NCI-H1417 treated with DMSO at 0.1 percent for 48 hours (cell line): ENCODE results near the gene DCTN3.
A peak's percentile ranks its signal among the peaks of the same experiment; 100 is the strongest.

ENCODE experiments used
- DNase-seq: peaks from one replicate; lab custom pipeline; 2025; lab: John Stamatoyannopoulos, UW

DCTN3 gene

GRCh38 chr9:34620061-34620994 lies at the start of gene DCTN3:
Gene DCTN3 (minus strand): TSS chr9:34620495. CDS start chr9:34620464, 31 bp downstream.
- no peak for DNase-seq

GRCh38 chr9:34665381-34666250 lies 45.3 kb upstream of the DCTN3 start:
- peak; percentile 31 for DNase-seq

GRCh38 chr9:34665067-34665380 lies 44.7 kb upstream of the DCTN3 start:
- DNase-seq: no peak

GRCh38 chr9:34664281-34665066 lies 44.2 kb upstream of the DCTN3 start:
- no peak for DNase-seq

- no peak for DNase-seq
Observed at GRCh38 chr9:34663303-34663605, 43.0 kb upstream of the DCTN3 start.

GRCh38 chr9:34662526-34663302 lies 42.4 kb upstream of the DCTN3 start, which contains the start of gene CCL27:
Gene CCL27 (minus strand): TSS chr9:34662657. CDS start chr9:34662633, 24 bp downstream.
- no peak for DNase-seq

DNA sequence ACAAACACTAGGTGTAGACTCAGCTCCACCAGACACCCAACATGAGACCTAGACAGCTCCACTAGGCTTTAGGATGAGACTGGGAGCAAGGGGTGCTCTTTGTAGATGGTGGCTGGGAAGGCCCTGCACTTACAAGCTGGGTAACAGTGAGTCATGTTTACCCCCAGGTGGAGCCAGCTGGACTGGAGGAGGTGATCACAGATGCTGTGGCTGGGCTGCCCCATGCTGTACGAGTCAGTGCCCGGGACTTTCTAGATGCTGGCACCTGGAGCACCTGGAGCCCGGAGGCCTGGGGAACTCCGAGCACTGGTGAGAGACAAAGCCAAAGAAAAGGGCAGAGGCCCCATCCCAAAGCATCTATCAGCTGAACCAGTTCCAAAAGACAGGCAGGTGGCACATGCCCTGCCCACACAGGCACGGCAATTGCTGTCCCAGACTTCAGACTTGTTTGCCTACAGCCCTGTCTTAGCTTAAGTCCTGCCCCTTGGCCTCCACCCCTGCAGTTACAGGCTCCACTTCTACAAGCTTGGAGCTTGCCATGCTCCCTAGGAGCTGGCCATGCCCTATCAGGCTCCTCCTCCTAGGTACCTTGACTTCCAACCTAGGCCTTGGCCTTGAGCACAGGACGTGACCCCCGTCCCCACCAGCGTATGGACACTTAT lies 39.4 kb upstream of the DCTN3 start:
- DNase-seq: no peak

DNA sequence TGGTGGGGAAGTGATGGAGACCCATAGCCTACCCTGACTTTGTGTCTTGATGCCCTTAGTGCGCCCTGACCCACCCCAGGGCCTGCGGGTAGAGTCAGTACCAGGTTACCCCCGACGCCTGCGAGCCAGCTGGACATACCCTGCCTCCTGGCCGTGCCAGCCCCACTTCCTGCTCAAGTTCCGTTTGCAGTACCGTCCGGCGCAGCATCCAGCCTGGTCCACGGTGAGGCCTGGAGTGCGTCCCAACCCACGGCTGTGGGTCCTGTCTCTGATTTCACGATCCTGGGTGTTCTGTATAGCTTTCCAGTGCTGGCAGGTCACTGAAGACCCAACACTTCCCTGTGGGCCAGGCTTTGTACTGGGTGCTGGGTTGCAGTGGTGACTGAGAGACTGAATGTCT lies 38.2 kb upstream of the DCTN3 start:
- no peak for DNase-seq

DNA sequence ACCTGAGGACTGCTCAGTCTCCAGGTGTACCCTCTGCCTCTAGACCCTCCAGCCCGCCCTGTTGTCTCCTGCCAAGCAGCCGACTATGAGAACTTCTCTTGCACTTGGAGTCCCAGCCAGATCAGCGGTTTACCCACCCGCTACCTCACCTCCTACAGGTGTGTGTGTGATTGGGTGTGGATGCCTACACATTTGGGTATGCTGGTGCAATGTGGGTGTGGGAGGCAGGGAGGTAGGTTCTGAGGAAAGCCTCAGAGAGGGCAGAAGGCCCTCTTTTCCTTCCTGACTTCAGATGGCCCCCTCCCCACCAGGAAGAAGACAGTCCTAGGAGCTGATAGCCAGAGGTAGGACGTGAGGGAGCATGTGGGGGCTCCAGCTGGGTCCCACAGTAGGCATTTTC lies 36.7 kb upstream of the DCTN3 start:
- no peak for DNase-seq

DNA sequence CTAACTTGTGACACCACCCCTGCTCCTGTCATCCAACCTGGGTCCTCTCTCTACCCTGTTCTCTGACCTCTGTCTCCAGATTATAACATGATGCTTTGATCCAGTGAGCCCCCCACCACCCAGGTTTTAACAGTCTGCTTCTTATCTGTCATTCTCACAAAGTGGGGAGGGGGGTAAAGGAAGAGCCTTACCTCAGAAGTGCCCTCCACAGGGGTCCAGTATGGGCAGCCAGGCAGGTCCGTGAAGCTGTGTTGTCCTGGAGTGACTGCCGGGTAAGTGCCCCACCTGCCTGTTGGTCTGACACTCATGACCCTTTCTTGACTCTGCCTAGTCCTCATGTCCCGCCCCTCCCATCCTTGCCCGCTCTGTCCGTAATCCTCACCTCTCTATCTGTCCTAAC lies 35.1 kb upstream of the DCTN3 start:
- DNase-seq: no peak

GRCh38 chr9:34654323-34655051 lies 34.2 kb upstream of the DCTN3 start:
- DNase-seq: no peak

GRCh38 chr9:34653151-34654072 lies 33.1 kb upstream of the DCTN3 start:
- no peak for DNase-seq

DNA sequence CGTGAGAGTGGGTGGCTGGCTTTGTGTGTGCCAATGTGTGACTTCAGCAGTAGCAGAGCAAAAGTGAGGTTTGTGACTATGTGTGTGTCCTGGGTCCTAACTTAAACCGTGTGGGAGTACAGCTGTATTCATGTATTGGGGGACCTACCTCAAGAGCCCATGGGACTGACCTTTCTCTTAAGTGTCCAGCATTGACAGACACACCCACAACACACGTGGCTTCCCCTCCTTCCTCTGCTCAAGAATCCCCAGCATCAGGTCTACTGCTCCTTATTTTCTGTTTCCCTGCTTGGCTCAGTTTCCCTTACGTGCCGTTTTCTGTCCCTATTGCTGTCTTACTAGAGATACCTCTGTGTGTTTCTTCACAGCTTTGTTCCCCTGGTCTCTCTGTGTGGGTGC lies 32.3 kb upstream of the DCTN3 start:
- DNase-seq: no peak

DNA sequence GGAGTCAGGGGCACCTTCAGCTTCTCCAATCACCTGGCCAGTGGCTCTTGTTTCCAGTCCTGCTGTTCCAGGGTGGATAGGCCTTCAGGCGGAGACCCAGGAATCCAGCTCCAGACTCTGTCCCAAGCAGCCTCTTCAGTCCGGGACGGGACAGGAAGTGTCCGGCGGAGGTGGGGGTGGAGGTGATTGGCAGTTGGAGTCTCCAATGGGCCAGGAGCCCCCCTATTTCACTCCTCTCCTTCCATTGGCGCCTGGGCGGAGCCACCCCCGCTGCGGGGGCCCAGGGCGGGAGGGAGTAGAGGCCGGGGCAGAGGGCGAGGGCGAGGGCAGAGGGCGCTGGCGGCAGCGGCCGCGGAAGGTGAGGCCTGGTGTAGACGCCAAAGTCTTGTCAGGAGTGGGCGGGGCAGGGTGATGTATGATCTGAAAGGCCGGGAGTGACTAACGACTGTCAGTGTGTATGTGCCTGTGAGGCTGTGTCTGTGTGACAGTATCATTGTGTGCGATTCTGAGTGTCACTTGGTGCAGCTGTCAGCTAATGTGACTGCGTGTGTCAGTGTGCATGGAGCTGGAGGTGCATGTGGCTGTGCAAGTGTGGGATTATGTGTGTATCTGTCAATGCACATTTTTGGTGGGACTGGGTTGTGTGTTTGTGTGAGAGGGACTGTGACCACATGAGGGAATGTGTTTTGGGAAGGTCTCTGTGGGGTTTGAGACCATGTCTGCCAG lies 31.7 kb upstream of the DCTN3 start, which contains the start of gene IL11RA:
IL11RA (plus strand) TSS at position 310 of the 726 bp plus-strand sequence. CDS start 3,033 bp downstream, outside the sequence.
- no peak for DNase-seq

- no peak for DNase-seq
Observed at GRCh38 chr9:34651321-34651720, 31.0 kb upstream of the DCTN3 start.

DNA sequence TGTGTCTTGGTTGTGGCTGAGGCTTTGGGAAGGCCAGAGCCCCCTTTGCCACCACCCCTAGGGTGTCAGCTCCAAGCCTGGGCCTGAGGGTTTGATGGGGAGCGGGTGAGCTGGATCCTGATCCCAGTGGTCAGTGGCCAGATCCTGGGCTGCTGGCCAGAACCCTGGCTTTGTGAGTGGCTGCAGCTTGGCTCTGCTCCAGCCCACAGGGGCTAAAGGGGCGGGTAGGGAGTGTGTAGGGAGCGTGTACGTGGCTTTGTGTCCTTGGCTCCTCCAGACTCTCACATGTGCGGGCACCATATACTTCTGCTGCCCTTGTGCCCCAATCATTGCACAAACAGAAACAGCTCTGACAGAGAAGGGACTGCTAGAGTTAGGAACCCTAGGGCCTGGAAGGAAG lies 30.5 kb upstream of the DCTN3 start:
- no peak for DNase-seq

DNA sequence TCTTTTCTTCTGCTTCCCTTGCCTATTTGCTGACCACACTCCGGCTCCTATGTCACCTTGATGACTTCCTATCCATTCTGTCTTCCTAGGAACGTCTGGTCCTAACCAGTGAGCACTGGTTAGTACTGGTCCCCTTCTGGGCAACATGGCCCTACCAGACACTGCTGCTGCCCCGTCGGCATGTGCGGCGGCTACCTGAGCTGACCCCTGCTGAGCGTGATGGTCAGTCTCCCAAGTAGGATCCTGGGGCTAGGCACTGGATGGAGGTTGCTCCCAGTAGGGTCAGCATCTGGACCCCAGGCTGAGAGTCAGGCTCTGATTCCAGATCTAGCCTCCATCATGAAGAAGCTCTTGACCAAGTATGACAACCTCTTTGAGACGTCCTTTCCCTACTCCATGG lies 28.4 kb upstream of the DCTN3 start:
- DNase-seq: no peak

GRCh38 chr9:34647651-34648050 lies 27.4 kb upstream of the DCTN3 start:
- DNase-seq: no peak

DNA sequence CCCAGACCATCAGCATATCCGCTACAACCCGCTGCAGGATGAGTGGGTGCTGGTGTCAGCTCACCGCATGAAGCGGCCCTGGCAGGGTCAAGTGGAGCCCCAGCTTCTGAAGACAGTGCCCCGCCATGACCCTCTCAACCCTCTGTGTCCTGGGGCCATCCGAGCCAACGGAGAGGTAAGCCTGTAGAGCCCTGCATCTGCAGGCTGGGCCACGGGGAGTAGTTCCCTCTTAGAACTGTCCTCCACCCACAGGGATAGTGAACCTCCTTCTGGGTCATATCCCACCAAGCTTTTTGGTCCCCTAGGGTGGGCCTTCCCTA lies 26.7 kb upstream of the DCTN3 start:
- DNase-seq: no peak
